OCI-LY3 (cell line): ENCODE measurements around the gene CAMK2D.

ENCODE experiments used
- H2AFZ ChIP-seq: fragments of 200-600, 300-600 bp; shearing (Covaris generic); 2 replicates; pipeline ENCODE4 v1.6.0; 2014; ENCODE audit warnings: antibody characterized with exemption, low read depth, low read length
- H3K27ac ChIP-seq: fragments of 200-600, 300-600 bp; sonication (generic); 2 replicates; pipeline ENCODE4 v1.5.1; 2014; ENCODE audit warnings: mild to moderate bottlenecking, low read length, moderate library complexity, mixed read lengths
- H3K27me3 ChIP-seq: fragments of 200-600, 300-600 bp; sonication (generic); 2 replicates; pipeline ENCODE4 v1.6.1; 2014; ENCODE audit warnings: low read depth, low read length, mixed read lengths
- H3K36me3 ChIP-seq: fragments of 200-600, 300-600 bp; sonication (generic); replicated peaks from 2 replicates; pipeline ENCODE3; 2014; ENCODE audit warnings: low read depth, low read length, mixed read lengths
- H3K4me1 ChIP-seq: fragments of 300-600, 200-600 bp; sonication (generic); 2 replicates; pipeline ENCODE4 v1.6.1; 2014; ENCODE audit warnings: low read length, mixed read lengths
- H3K4me2 ChIP-seq: fragments of 200-600, 300-600 bp; sonication (generic); 2 replicates; pipeline ENCODE4 v1.6.1; 2014; ENCODE audit warnings: low read length, mixed read lengths
- H3K4me3 ChIP-seq: fragments of 300-600, 200-600 bp; sonication (generic); 2 replicates; pipeline ENCODE4 v1.5.1; 2014; ENCODE audit warnings: antibody characterized with exemption, mild to moderate bottlenecking, low read length, moderate library complexity
- H3K79me2 ChIP-seq: fragments of 300-600, 200-600 bp; shearing (Covaris generic); 2 replicates; pipeline ENCODE4 v1.6.1; 2014; ENCODE audit warnings: mild to moderate bottlenecking, low read length, mixed read lengths
- H3K9ac ChIP-seq: fragments of 300-600, 200-600 bp; shearing (Covaris generic); 2 replicates; pipeline ENCODE4 v1.6.0; 2014; ENCODE audit warnings: mild to moderate bottlenecking, low read length, moderate library complexity
- H3K9me3 ChIP-seq: fragments of 200-600, 300-600 bp; shearing (Covaris generic); 2 replicates; pipeline ENCODE4 v1.6.1; 2014; ENCODE audit warnings: low read length, mixed read lengths; ENCODE audit not compliant: insufficient read depth
- H4K20me1 ChIP-seq: fragments of 200-600, 300-600 bp; sonication (generic); 2 replicates; pipeline ENCODE4 v1.6.1; 2016; ENCODE audit warnings: low read length, mixed read lengths; ENCODE audit not compliant: insufficient read depth
- EZH2phosphoT487 ChIP-seq: fragments of 200-600 bp; shearing (Covaris generic); IDR thresholded peaks from 2 replicates; pipeline ENCODE4 v1.6.1; 2018; ENCODE audit warnings: antibody characterized with exemption, mixed run types, low read depth
- TF ChIP-seq, protein P1 (sequence below): fragments of 200-600, 300-600 bp; sonication (generic); IDR thresholded peaks from 2 replicates; pipeline ENCODE4 v1.5.1; 2014; ENCODE audit warnings: antibody characterized with exemption, low read length, low read depth

CAMK2D gene

DNA sequence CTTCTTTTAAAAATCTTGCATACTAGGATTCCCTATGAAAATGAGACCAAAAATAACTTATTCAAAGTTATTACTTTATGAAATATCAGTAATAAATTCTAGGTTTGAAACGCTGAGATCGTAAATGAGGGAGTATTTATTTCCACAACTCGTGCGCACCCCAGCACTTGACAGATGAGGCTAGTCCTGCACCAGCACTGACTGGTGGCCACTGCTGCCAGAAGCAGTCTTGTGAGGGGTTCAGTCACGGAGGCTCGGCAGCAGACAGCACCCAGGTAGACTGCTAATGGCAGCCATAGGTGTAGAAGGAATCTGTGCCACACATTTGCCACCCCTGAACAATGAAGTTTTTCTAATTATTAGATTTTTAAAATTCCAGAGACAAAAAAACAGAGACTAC is 248.7 kb downstream of the CAMK2D start:
- H3K9me3 ChIP-seq: no peaks in the 10 kb centered on the region
- H3K4me1 ChIP-seq: no peaks in the 10 kb centered on the region
- no peak overlapping the region for H2AFZ ChIP-seq
- H3K36me3 ChIP-seq: peaks cover 12% of the 10 kb centered on the region
- H3K9ac ChIP-seq: no peak overlapping the region
- no peak overlapping the region for H3K4me2 ChIP-seq
- no peak for TF ChIP-seq EZH2phosphoT487
- TF ChIP-seq, protein P1, sequence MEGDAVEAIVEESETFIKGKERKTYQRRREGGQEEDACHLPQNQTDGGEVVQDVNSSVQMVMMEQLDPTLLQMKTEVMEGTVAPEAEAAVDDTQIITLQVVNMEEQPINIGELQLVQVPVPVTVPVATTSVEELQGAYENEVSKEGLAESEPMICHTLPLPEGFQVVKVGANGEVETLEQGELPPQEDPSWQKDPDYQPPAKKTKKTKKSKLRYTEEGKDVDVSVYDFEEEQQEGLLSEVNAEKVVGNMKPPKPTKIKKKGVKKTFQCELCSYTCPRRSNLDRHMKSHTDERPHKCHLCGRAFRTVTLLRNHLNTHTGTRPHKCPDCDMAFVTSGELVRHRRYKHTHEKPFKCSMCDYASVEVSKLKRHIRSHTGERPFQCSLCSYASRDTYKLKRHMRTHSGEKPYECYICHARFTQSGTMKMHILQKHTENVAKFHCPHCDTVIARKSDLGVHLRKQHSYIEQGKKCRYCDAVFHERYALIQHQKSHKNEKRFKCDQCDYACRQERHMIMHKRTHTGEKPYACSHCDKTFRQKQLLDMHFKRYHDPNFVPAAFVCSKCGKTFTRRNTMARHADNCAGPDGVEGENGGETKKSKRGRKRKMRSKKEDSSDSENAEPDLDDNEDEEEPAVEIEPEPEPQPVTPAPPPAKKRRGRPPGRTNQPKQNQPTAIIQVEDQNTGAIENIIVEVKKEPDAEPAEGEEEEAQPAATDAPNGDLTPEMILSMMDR: no peak
- no peaks in the 10 kb centered on the region for H3K27me3 ChIP-seq
- H3K27ac ChIP-seq: no peak overlapping the region
- no peaks in the 10 kb centered on the region for H4K20me1 ChIP-seq
- H3K4me3 ChIP-seq: no peak overlapping the region
- H3K79me2 ChIP-seq: no peaks in the 10 kb centered on the region

DNA sequence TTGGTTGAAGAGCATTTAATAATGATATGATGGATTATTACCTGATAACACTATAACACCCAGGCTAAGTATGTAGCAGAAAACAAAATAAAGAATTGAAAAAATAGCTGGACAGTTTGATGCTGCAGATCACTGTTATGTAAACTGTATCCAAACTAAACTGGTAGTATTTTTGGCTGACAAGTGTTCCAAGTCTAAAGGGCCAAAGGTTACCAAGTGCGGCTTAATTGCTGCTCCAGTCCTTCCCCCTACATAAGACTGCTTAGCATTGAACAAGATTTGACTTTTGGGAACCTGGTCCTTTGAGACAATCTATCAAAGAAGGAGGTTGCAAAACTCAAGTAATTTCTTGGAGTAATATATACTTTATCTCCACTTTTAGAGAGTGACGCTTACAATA is 249.6 kb downstream of the CAMK2D start:
- Histone ChIP-seq H3K4me1 (no peaks in the 10 kb centered on the region), H3K4me3 (no peak overlapping the region), H3K79me2 (no peaks in the 10 kb centered on the region), H3K27me3 (no peaks in the 10 kb centered on the region), H2AFZ (no peak overlapping the region), H3K9me3 (no peaks in the 10 kb centered on the region), H3K4me2 (no peak overlapping the region), H3K27ac (no peak overlapping the region), H4K20me1 (no peaks in the 10 kb centered on the region), H3K9ac (no peak overlapping the region), H3K36me3 (peaks cover 12% of the 10 kb centered on the region)
- TF ChIP-seq, protein P1: no peak
- no peak for TF ChIP-seq EZH2phosphoT487

DNA sequence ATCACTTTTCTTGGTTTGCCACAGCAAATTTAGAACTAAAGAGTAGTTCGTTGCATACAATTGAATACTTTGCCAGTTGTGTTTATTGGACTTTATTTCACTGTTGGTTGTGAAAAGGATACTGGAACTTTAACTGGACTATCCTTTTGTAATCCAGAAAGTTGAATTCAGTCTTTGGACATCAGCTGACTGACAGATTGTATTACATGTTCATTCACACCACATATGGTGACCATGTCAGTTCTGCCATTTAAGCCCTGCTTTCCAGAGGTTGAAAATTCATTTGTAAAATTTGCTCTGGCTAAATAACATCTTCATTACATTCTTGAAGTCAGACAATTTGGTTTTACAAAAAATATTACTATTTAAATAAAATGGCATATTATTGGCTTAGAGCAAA is 251.7 kb downstream of the CAMK2D start:
- TF ChIP-seq, protein P1: no peak
- TF ChIP-seq EZH2phosphoT487: no peak
- Histone ChIP-seq H3K4me1 (no peaks in the 10 kb centered on the region), H4K20me1 (no peaks in the 10 kb centered on the region), H3K27me3 (no peaks in the 10 kb centered on the region), H3K79me2 (no peaks in the 10 kb centered on the region), H3K4me3 (no peak overlapping the region), H2AFZ (no peak overlapping the region), H3K36me3 (peaks cover 12% of the 10 kb centered on the region), H3K27ac (no peak overlapping the region), H3K9ac (no peak overlapping the region), H3K4me2 (no peak overlapping the region), H3K9me3 (no peaks in the 10 kb centered on the region)

DNA sequence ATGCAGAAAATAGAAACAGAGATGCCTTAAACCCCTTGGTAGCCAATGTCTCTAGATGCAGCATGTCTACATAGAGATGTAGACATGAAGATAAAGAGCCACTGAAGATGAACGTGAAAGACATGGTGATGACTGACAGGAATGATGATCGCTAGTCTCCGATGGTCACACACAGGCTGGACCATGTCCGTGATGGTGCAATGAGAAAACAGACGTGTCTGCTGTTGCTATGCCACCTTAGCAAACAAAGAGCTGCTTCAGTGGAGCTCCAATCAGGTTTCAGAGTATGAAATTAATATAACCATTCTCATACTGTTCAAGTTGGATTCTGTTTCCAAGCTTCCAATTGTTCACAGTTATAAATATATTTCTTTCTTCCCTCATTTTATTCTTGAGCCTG is 256.5 kb downstream of the CAMK2D start:
- Histone ChIP-seq H4K20me1 (no peaks in the 10 kb centered on the region), H3K4me2 (no peak overlapping the region), H3K36me3 (no peaks in the 10 kb centered on the region), H3K9ac (no peak overlapping the region), H3K79me2 (no peaks in the 10 kb centered on the region), H3K27ac (no peak overlapping the region), H3K27me3 (no peaks in the 10 kb centered on the region), H3K9me3 (no peaks in the 10 kb centered on the region), H3K4me3 (no peak overlapping the region), H2AFZ (no peak overlapping the region), H3K4me1 (no peaks in the 10 kb centered on the region)
- no peak for TF ChIP-seq EZH2phosphoT487
- TF ChIP-seq, protein P1: no peak
